Nephron progenitor cell (in vitro differentiated cells): ENCODE measurements around the gene SEMA4A.

Experiments used
- DNase-seq: peaks from one replicate; pipeline ENCODE4 v3.0.0; 2021
- H3K27ac Mint-ChIP-seq: 2 replicates; pipeline ENCODE4 v1.8.0; 2021; ENCODE audit warnings: mild to moderate bottlenecking, moderate library complexity, mixed read lengths
- H3K27me3 Mint-ChIP-seq: 2 replicates; pipeline ENCODE4 v1.8.0; 2021; ENCODE audit warnings: mild to moderate bottlenecking, low read depth, mixed read lengths; ENCODE audit not compliant: poor library complexity
- H3K36me3 Mint-ChIP-seq: 2 replicates; pipeline ENCODE4 v1.8.0; 2021; ENCODE audit warnings: low read depth, mixed read lengths
- H3K4me1 Mint-ChIP-seq: 2 replicates; pipeline ENCODE4 v1.8.0; 2021; ENCODE audit warnings: mixed read lengths
- H3K4me3 Mint-ChIP-seq: 2 replicates; pipeline ENCODE4 v1.8.0; 2021; ENCODE audit warnings: mild to moderate bottlenecking, moderate library complexity, mixed read lengths
- H3K9me3 Mint-ChIP-seq: 2 replicates; pipeline ENCODE4 v1.8.0; 2021; ENCODE audit warnings: mild to moderate bottlenecking, moderate library complexity, mixed read lengths
- TF ChIP-seq, protein P1 (sequence below): fragments of 200-600 bp; sonication (generic); IDR thresholded peaks from 2 replicates; pipeline ENCODE4 v1.5.0; 2021; ENCODE audit warnings: antibody characterized with exemption

SEMA4A gene

DNA sequence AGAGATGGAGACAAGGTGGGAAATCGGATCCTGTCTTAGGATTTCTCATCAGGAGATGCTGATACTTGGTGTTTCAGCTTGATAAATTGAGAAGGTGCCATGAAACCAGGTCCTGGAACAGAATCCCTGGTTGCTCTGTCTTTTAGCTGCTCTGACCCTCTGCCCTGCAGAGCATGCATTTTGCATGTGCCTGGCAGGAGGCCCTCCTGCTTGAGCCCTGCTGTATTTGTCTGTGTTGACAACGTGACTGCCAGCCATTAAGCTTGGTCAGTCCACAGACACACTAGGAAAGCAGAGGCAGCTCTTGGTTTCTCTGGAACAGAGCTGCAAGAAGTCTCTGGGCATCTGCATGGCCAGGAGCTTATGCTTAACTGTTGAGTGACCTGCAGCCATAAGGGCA lies 43.1 kb downstream of the SEMA4A start:
- no peak overlapping the region for H3K4me3 Mint-ChIP-seq
- no peaks in the 10 kb centered on the region for H3K9me3 Mint-ChIP-seq
- no peak overlapping the region for H3K27ac Mint-ChIP-seq
- H3K4me1 Mint-ChIP-seq: peaks cover 34% of the 10 kb centered on the region
- peaks cover 12% of the 10 kb centered on the region for H3K36me3 Mint-ChIP-seq
- no peak for DNase-seq
- TF ChIP-seq, protein P1, sequence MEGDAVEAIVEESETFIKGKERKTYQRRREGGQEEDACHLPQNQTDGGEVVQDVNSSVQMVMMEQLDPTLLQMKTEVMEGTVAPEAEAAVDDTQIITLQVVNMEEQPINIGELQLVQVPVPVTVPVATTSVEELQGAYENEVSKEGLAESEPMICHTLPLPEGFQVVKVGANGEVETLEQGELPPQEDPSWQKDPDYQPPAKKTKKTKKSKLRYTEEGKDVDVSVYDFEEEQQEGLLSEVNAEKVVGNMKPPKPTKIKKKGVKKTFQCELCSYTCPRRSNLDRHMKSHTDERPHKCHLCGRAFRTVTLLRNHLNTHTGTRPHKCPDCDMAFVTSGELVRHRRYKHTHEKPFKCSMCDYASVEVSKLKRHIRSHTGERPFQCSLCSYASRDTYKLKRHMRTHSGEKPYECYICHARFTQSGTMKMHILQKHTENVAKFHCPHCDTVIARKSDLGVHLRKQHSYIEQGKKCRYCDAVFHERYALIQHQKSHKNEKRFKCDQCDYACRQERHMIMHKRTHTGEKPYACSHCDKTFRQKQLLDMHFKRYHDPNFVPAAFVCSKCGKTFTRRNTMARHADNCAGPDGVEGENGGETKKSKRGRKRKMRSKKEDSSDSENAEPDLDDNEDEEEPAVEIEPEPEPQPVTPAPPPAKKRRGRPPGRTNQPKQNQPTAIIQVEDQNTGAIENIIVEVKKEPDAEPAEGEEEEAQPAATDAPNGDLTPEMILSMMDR: no peak
- peaks cover 3% of the 10 kb centered on the region for H3K27me3 Mint-ChIP-seq

DNA sequence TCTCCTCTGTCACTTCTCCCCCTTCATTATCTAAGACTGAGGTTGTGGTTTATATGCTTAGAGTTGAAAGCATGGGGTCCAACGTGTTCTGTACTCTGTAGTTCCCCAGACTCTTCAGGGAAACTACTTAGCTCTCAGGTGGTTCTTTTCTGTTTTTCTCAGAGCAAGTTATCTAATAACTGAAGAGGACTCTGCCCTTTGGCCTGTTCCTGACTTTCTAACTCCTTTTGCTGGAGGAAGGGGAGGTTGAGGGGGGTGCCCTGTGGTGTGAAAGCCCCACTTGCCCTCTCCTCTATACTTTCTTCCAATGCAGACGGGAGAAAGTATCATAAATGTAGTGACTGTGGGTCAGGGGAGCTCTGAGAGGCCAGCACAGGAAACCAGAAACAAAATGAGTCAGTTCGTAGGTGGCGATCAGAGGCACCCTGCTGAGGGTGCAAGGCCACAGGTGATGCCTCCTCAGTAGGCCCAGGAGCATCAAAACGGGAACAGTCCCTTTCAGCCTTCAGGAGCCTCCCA lies 45.5 kb downstream of the SEMA4A start:
- H3K36me3 Mint-ChIP-seq: peaks cover 12% of the 10 kb centered on the region
- no peaks in the 10 kb centered on the region for H3K9me3 Mint-ChIP-seq
- H3K27ac Mint-ChIP-seq: no peak overlapping the region
- H3K4me1 Mint-ChIP-seq: peaks cover 18% of the 10 kb centered on the region
- TF ChIP-seq, protein P1: no peak
- peaks cover 3% of the 10 kb centered on the region for H3K27me3 Mint-ChIP-seq
- no peak for DNase-seq
- H3K4me3 Mint-ChIP-seq: no peak overlapping the region

DNA sequence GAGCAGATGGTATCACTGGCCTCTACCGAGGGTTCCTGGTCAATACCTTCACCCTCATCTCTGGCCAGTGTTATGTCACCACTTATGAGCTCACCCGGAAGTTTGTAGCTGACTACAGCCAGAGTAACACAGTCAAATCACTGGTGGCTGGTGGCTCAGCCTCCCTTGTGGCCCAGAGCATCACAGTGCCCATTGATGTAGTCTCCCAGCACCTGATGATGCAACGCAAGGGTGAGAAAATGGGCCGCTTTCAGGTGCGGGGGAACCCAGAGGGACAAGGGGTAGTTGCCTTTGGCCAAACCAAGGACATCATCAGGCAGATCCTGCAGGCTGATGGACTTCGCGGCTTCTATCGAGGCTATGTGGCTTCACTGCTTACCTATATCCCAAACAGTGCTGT lies 46.7 kb downstream of the SEMA4A start:
- Mint-ChIP-seq H3K27me3 (peaks cover 3% of the 10 kb centered on the region), H3K9me3 (no peaks in the 10 kb centered on the region), H3K27ac (no peak overlapping the region), H3K36me3 (peaks cover 12% of the 10 kb centered on the region), H3K4me1 (peaks cover 10% of the 10 kb centered on the region), H3K4me3 (no peak overlapping the region)
- no peak for DNase-seq
- TF ChIP-seq, protein P1: no peak

DNA sequence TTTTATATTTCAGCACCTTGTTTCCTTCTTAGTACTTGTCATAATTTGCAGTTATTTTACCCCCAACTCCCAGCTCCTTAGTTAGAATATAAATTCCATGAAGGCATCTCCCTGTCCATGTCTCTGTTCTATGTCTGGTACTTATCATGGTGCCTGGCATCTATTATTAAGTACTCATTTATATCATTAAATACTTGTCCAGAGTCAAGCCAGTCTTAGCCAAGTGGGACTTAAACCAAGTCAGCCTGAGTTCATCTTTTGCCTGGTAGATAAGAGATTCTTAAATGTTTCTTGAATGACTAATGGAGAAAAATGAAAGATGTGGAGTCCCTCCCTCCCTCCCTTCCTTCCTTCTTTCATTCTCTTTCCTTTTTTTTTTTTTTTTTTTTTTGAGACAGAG lies 49.9 kb downstream of the SEMA4A start:
- TF ChIP-seq, protein P1: no peak
- no peak for DNase-seq
- Mint-ChIP-seq H3K4me1 (no peaks in the 10 kb centered on the region), H3K4me3 (no peak overlapping the region), H3K9me3 (no peaks in the 10 kb centered on the region), H3K27ac (no peak overlapping the region), H3K36me3 (peaks cover 16% of the 10 kb centered on the region), H3K27me3 (no peaks in the 10 kb centered on the region)

DNA sequence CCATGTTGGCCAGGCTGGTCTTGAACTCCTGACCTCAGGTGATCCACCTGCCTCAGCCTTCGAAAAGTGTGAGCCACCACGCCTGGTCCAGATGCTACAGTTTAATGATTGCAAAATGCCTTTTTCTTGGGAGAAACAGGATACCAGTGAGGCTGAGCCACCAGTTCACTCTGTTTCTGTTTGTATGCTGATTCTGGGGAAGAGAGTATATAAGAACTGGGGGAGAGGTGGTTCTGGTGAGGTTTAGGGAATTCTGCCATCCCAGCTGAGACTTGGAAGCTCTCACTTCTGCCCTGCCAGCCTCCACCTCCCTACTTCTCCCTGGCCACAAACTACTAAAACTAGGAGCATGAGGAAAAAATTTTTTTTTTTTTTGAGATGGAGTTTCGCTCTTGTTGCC lies 51.3 kb downstream of the SEMA4A start:
- H3K4me1 Mint-ChIP-seq: no peaks in the 10 kb centered on the region
- no peak for DNase-seq
- no peaks in the 10 kb centered on the region for H3K9me3 Mint-ChIP-seq
- TF ChIP-seq, protein P1: no peak
- no peaks in the 10 kb centered on the region for H3K27me3 Mint-ChIP-seq
- H3K36me3 Mint-ChIP-seq: peaks cover 11% of the 10 kb centered on the region
- no peak overlapping the region for H3K27ac Mint-ChIP-seq
- H3K4me3 Mint-ChIP-seq: no peak overlapping the region

DNA sequence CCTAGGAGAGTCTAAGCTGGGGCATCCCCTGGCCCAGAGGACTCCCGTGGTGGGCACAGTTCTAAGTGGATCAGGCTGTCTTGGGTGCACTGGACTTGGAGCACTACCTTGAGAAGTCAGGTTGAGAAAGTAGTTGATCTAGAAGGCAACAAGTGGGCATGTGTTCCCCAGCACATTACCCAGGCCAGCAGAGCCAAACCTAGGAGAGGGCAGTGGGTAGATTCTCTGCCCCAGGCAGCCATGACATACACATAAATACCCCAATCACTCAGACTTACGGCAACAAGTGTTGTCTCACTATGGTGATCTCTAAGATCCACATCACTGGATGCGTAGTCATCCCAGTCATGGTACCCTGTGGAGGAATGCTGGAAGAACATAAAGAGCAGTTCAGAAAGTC lies 57.9 kb downstream of the SEMA4A start:
- H3K27ac Mint-ChIP-seq: no peak overlapping the region
- no peak for DNase-seq
- H3K9me3 Mint-ChIP-seq: no peaks in the 10 kb centered on the region
- TF ChIP-seq, protein P1: no peak
- peaks cover 20% of the 10 kb centered on the region for H3K4me1 Mint-ChIP-seq
- H3K4me3 Mint-ChIP-seq: no peak overlapping the region
- peaks cover 21% of the 10 kb centered on the region for H3K36me3 Mint-ChIP-seq
- H3K27me3 Mint-ChIP-seq: no peaks in the 10 kb centered on the region
